Hepatocyte (in vitro differentiated cells): Measurements from ENCODE around the gene SLC15A3.

Source experiments
- CTCF ChIP-seq: fragments of 200-600 bp; sonication (generic); IDR thresholded peaks from 2 replicates; pipeline ENCODE4 v1.5.1; 2016; ENCODE audit warnings: antibody characterized with exemption, mild to moderate bottlenecking; ENCODE audit not compliant: poor library complexity
- EZH2 ChIP-seq: fragments of 200-600 bp; sonication (generic); IDR thresholded peaks from 2 replicates; pipeline ENCODE4 v1.6.1; 2016; ENCODE audit warnings: antibody characterized with exemption, mild to moderate bottlenecking, borderline replicate concordance

DNA sequence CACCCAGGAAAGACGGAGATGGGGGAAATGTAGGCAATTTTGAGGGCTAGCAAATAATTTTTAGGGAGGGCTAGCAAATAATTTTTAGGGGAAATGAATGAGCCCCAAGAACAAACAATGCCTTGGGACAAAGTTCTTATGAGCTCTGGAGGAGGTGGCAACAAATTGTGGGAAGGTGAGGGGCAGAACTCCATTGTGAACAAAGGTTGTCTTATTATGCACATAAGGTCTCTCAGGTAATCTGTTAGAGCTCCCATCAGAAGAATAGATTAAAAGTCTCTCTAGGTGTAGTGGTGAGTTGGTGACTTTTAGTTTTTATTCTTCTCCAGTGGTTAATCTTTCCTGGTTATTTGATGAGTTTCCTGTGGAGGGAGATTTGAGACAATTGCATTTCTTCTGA, 43.2 kb downstream of the SLC15A3 start:
- no peak for TF ChIP-seq CTCF
- no peak for TF ChIP-seq EZH2
